ENCODE results near the gene GRAMD1C. TPM values are rescaled to one million over a fixed set of nuclear protein-coding genes. Genes with fewer than 3 reads are reported as not detected.

The GRAMD1C gene
- total and polyA plus RNA-seq, 2 of the 13 experiments (the other 11 are each of a cell fraction or from before 2014, with no cell fraction given): 0.45 TPM; not detected in 1

DNA sequence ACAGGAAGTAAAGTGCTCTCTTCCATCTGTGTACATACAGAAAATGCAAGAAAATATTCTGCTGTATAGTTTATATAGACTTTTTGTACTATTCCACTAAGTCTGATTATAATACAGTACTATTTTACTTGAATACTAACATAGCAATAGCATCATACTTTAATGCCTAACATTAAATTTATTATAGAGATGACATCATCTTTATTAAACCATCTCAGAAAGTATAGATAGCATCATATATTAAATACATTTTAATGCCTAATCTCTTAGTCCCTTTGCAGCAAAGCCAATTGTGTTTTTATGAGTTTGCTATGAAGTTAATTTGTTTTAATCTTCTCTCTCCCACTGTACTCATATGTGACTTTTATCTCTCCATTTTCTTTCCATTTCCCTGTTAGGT is 69.5 kb downstream of the GRAMD1C start:
- Histone ChIP-seq H4K20me1 (ENCODE audit: insufficient read depth, low read length) (no peaks in the 10 kb centered on the region), H3K4me1 (ENCODE audit: insufficient read depth, low read length) (no peaks in the 10 kb centered on the region), H3K79me2 (ENCODE audit: insufficient read depth, low read length) (no peaks in the 10 kb centered on the region), H3K27ac (ENCODE audit: extremely low read length, insufficient read depth, low read length) (no peak overlapping the region), H2AFZ (ENCODE audit: low read length) (no peak overlapping the region), H3K36me3 (replicated peaks in 1 of 2; ENCODE audit: control insufficient read depth in 1 of 2, insufficient read depth in 2 of 2, low read length in 2 of 2) (no peaks in the 10 kb centered on the region), H3K4me2 (ENCODE audit: low read depth, low read length) (no peak overlapping the region), H3K9me3 (ENCODE audit: low read length) (no peaks in the 10 kb centered on the region), H3K4me3 (replicated peaks in 1 of 3; ENCODE audit: insufficient read depth in 1 of 3, low read depth in 2 of 3, low read length in 3 of 3) (no peak overlapping the region), H3K9ac (ENCODE audit: insufficient read depth, low read depth, low read length) (no peak overlapping the region), H3K27me3 (ENCODE audit: control insufficient read depth in 1 of 2, insufficient read depth in 2 of 2, low read length in 2 of 2) (0 out of 5 replicates have a peak, but pooled peaks cover 0 to 8% of the 10 kb centered on the region in 2 experiments)
- POLR2A ChIA-PET: no interaction called here
- BruUV-seq (replicated peaks): no TSS peak
- TF ChIP-seq ATF7 (IDR thresholded peaks at IDR 0.05) (peak; percentile 93), ATF7 (CRISPR knock-in tag; IDR thresholded peaks at IDR 0.05) (no peak), TGIF2 (CRISPR knock-in tag; IDR thresholded peaks at IDR 0.05) (no peak)
- intact Hi-C loops (cut with micrococcal nuclease; ENCODE audit: unreplicated experiment) (no loop called here), in situ Hi-C loops (cut with HindIII; ENCODE audit: extremely low pct_ligation_motif_present, low pct_unique_long_range_greater_than_20kb) (no loop called here)
- no peak for DNase-seq (ENCODE audit: low spot score)
- no peak for ATAC-seq
- no peak for FAIRE-seq
- CTCF ChIA-PET (ENCODE audit: low intra/inter-chr PET ratio, low total read pairs): no interaction called here

DNA sequence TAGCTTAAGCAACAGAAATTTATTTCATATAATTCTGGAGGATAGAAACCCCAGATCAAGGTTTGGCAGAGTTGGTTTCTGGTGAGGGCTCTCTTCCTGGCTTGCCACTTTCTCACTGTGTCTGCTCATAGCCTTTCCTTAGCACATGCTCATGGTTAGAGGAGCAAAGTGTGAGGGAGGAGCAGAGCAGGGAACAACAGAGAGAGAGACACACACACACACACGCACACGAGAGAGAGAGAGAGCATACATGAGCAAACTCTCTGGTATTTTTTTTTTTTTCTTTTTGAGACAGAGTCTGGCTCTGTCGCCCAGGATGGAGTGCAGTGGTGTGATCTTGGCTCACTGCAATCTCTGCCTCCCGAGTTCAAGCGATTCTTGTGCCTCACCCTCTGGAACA is 72.4 kb downstream of the GRAMD1C start:
- Histone ChIP-seq H4K20me1 (ENCODE audit: insufficient read depth, low read length) (no peaks in the 10 kb centered on the region), H3K79me2 (ENCODE audit: insufficient read depth, low read length) (no peaks in the 10 kb centered on the region), H3K27ac (ENCODE audit: extremely low read length, insufficient read depth, low read length) (no peak overlapping the region), H3K9ac (ENCODE audit: insufficient read depth, low read depth, low read length) (no peak overlapping the region), H3K36me3 (replicated peaks in 1 of 2; ENCODE audit: control insufficient read depth in 1 of 2, insufficient read depth in 2 of 2, low read length in 2 of 2) (no peaks in the 10 kb centered on the region), H3K9me3 (ENCODE audit: low read length) (no peaks in the 10 kb centered on the region), H3K27me3 (ENCODE audit: control insufficient read depth in 1 of 2, insufficient read depth in 2 of 2, low read length in 2 of 2) (0 out of 5 replicates have a peak, but pooled peaks cover 0 to 8% of the 10 kb centered on the region in 2 experiments), H3K4me2 (ENCODE audit: low read depth, low read length) (no peak overlapping the region), H3K4me3 (replicated peaks in 1 of 3; ENCODE audit: insufficient read depth in 1 of 3, low read depth in 2 of 3, low read length in 3 of 3) (no peak overlapping the region), H3K4me1 (ENCODE audit: insufficient read depth, low read length) (no peaks in the 10 kb centered on the region), H2AFZ (ENCODE audit: low read length) (no peak overlapping the region)
- FAIRE-seq: no peak
- no peak for ATAC-seq
- 22% methylated on average over 3 of the region's 5 CpGs for WGBS (ENCODE audit: low lambda C conversion rate)
- no peak for DNase-seq (ENCODE audit: low spot score)
- CTCF ChIA-PET (ENCODE audit: low intra/inter-chr PET ratio, low total read pairs): no interaction called here
- in situ Hi-C loops (cut with HindIII; ENCODE audit: extremely low pct_ligation_motif_present, low pct_unique_long_range_greater_than_20kb): loop anchor here (5.0 kb wide), 2 partner anchors 69 to 174 kb away; no protein-coding TSS in a partner anchor
- no TSS peak for BruUV-seq (replicated peaks)
- POLR2A ChIA-PET: no interaction called here
- intact Hi-C loops (cut with micrococcal nuclease; ENCODE audit: unreplicated experiment): no loop called here
- TF ChIP-seq ZNF749 (CRISPR knock-in tag; IDR thresholded peaks at IDR 0.05; ENCODE audit: borderline replicate concordance) (no peak), NFIC (IDR thresholded peaks at IDR 0.05; ENCODE audit: low read length) (no peak), STAT5B (CRISPR knock-in tag; IDR thresholded peaks at IDR 0.05) (no peak), ZNF543 (CRISPR knock-in tag; IDR thresholded peaks at IDR 0.05) (no peak), SMAD9 (CRISPR knock-in tag; IDR thresholded peaks at IDR 0.05) (no peak), NFIB (CRISPR knock-in tag; IDR thresholded peaks at IDR 0.05; ENCODE audit: borderline replicate concordance) (no peak), TRIM22 (IDR thresholded peaks at IDR 0.05) (no peak)
- TF ChIP-seq, protein P1, sequence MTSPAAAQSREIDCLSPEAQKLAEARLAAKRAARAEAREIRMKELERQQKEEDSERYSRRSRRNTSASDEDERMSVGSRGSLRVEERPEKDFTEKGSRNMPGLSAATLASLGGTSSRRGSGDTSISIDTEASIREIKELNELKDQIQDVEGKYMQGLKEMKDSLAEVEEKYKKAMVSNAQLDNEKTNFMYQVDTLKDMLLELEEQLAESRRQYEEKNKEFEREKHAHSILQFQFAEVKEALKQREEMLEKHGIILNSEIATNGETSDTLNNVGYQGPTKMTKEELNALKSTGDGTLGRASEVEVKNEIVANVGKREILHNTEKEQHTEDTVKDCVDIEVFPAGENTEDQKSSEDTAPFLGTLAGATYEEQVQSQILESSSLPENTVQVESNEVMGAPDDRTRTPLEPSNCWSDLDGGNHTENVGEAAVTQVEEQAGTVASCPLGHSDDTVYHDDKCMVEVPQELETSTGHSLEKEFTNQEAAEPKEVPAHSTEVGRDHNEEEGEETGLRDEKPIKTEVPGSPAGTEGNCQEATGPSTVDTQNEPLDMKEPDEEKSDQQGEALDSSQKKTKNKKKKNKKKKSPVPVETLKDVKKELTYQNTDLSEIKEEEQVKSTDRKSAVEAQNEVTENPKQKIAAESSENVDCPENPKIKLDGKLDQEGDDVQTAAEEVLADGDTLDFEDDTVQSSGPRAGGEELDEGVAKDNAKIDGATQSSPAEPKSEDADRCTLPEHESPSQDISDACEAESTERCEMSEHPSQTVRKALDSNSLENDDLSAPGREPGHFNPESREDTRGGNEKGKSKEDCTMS (CRISPR knock-in tag; conservative IDR thresholded peaks at IDR 0.05): no peak
- TF ChIP-seq, protein P2, sequence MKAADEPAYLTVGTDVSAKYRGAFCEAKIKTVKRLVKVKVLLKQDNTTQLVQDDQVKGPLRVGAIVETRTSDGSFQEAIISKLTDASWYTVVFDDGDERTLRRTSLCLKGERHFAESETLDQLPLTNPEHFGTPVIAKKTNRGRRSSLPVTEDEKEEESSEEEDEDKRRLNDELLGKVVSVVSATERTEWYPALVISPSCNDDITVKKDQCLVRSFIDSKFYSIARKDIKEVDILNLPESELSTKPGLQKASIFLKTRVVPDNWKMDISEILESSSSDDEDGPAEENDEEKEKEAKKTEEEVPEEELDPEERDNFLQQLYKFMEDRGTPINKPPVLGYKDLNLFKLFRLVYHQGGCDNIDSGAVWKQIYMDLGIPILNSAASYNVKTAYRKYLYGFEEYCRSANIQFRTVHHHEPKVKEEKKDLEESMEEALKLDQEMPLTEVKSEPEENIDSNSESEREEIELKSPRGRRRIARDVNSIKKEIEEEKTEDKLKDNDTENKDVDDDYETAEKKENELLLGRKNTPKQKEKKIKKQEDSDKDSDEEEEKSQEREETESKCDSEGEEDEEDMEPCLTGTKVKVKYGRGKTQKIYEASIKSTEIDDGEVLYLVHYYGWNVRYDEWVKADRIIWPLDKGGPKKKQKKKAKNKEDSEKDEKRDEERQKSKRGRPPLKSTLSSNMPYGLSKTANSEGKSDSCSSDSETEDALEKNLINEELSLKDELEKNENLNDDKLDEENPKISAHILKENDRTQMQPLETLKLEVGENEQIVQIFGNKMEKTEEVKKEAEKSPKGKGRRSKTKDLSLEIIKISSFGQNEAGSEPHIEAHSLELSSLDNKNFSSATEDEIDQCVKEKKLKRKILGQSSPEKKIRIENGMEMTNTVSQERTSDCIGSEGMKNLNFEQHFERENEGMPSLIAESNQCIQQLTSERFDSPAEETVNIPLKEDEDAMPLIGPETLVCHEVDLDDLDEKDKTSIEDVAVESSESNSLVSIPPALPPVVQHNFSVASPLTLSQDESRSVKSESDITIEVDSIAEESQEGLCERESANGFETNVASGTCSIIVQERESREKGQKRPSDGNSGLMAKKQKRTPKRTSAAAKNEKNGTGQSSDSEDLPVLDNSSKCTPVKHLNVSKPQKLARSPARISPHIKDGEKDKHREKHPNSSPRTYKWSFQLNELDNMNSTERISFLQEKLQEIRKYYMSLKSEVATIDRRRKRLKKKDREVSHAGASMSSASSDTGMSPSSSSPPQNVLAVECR (CRISPR knock-in tag; IDR thresholded peaks at IDR 0.05; ENCODE audit: borderline replicate concordance): no peak

Data from HepG2 (cell line).